Activated CD4-positive, alpha-beta T cell treated with anti-CD3 and anti-CD28 coated beads, Interleukin-2, amount 50 U/mL, for 1 hour (primary cell): Measurements from ENCODE around the gene IER3.
A peak's percentile ranks its signal among the peaks of the same experiment; 100 is the strongest.

Source experiments
- DNase-seq: peaks from one replicate; pipeline ENCODE4 v3.0.0-alpha.2; 2020

Gene IER3, protein sequence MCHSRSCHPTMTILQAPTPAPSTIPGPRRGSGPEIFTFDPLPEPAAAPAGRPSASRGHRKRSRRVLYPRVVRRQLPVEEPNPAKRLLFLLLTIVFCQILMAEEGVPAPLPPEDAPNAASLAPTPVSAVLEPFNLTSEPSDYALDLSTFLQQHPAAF

DNA sequence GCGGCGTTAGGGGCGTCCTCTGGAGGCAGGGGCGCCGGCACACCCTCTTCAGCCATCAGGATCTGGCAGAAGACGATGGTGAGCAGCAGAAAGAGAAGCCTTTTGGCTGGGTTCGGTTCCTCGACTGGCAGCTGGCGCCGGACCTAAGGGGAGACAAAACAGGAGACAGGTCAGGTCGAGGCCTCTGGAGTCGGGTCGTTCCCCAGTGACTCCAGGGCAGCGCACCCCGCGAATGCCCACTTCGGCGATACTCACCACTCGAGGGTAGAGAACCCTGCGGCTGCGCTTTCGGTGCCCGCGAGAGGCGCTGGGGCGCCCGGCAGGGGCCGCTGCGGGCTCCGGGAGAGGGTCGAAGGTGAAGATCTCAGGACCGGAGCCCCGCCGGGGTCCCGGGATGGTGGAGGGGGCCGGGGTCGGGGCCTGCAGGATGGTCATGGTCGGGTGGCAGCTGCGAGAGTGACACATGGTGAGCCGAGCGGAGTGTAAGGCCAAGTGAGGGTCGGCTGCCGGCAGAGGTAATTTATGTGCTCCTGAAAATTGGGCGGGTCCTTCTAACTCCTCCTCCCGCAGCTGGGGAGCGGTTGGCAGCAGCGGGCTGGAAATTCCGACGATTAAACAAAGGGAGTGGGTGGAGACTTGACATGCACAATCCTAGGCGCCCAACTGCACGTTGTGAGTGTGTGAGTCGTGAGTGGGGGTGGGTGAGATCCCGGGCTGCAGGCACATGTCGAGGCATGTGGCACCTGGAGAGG is at the start of gene IER3:
Gene IER3, minus strand, starts transcription at position 494 of the 752 bp plus-strand sequence. Its CDS starts 29 bp downstream, at position 465.
- peak; percentile 65 for DNase-seq

DNA sequence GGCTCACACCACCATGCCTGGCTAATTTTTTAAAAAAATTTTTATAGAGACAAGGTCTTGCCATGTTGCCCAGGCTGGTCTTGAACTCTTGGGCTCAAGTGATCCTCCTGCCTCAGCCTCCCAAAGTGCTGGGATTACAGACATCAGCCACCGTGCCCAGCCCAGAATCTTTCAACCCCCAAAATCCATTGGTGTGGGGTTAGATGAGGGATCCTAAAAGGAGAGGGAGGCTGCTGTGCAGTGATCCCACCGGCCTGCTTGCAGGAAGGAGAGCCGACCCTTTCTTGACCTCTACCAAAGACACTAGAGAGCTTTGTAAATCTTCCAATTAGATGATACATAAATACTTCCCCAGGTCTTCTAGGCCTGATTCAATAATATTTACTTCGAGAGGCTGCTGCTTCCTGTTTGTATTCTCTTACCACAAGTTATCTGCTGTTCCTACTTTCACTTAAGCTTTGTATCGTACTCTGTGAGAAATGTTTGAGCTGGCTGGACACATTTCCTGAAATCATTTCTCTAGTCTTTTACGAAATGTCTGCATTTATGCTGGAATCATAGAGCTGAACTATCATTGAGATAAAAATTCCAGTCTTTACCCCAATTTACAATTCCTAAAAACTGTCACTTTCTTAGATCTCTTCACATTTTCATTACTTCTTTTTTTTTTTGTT is 49.3 kb upstream of the IER3 start:
- DNase-seq = no peak

DNA sequence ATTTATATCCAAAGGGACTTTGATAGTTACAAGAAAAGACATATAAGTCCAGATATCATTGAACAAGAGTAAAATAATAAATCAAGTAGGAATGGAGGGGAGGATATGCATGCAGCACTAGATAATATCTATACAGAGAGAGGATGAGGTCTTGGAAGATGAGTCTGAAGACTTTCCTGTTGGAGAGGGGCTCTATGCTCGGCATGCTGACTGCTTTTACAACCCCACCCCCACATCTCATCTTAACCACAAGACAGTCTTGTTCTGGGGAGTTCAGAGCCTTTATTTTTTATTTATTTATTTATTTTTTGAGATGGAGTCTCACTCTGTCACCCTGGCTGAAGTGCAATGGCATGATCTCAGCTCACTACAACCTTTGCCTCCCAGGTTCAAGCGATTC is 48.4 kb upstream of the IER3 start:
- no peak for DNase-seq

DNA sequence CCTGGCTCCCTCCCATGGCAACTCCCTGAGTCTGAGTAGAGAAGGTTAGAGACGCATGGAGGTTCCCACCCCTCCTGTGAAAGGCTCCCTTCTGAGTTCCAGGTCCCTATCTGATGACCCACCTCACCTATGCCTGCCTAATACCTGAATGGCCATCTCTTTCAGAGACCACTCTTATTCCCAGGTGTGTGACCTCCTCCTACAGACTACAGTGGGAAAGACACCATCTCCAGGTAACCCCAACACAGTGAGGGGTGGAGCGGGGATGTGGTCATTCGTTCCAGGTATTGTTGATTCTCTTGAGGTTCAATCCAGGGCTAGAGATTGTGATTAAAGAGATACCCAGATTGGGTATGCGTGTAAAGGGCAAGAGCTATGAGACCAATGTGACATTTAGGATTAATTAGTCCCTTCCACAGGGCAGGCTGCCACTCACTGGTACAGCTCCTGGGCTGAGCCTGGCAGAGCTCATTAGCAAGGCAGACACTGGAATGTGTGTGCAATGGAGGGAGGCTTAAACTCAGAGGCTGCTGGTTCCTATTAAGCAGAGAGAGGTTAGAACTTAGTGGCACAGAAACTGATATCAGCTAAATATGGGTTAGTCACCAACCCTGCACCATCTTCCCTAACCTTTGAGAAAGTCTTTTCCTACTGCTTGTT is 46.5 kb upstream of the IER3 start:
- DNase-seq = no peak

DNA sequence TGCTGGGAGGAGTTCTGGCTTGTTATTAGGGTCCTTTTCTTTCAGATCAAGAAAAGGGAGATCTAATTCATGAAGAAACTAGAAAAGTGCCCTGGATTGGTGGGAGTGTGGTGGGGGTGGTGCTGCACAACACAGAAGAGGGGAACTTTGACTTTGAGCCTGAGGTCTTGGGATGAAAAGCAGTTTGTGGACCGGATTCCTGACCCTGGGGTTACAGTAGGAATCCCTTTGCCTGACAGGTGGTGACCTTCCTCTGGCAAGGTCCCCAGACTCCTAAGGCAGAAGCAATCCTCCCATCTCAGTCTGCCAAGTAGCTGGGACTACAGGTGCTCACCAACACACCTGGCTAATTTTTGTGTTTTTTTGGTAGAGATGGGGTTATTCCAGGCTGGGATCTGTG is 45.3 kb upstream of the IER3 start:
- no peak for DNase-seq

DNA sequence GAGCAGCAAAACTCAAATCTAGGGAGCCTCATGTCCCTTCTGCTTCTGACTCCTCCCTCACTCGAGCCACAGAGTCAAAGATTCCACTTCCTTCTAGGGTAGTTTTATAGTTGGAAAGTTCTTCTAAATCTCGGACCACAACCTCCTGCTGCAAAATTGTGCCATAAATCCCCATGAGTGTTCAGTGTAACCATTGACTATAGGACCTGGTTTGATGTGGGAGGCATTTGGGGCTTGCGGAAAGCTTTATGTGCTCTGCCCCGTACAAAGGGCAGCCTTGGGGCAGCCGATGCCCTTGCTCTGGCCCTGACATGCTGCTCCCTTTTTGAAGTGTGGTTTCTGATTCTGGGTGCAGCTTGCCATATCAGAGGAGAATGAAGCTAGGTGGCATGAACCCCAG is 43.6 kb upstream of the IER3 start:
- no peak for DNase-seq

DNA sequence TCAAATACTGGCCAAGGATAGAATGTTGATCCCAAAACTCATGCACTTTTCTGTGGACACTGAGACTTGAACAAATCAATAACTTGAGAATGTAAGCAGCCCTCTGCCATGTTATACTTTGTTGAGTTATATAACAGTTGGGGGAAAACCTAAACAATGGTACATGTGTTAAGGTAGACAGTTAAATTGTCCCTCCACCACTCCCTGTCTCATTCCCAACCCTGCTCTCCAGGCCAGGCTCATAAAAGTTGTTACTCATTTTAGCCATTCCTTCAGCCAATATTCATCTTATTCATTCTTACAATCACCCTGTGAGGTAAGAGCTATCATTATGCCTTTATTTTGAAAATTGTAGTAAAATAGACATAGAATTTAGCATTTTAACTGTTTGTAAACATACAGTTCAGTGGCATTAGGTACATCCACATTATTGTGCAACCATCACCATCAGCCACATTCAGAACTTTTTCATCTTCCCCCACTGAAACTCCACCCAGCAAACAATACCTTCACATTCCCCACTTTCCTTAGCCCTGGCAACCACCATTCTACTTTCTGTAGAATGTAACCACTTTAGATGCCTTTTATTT is 38.2 kb upstream of the IER3 start:
- DNase-seq = no peak

DNA sequence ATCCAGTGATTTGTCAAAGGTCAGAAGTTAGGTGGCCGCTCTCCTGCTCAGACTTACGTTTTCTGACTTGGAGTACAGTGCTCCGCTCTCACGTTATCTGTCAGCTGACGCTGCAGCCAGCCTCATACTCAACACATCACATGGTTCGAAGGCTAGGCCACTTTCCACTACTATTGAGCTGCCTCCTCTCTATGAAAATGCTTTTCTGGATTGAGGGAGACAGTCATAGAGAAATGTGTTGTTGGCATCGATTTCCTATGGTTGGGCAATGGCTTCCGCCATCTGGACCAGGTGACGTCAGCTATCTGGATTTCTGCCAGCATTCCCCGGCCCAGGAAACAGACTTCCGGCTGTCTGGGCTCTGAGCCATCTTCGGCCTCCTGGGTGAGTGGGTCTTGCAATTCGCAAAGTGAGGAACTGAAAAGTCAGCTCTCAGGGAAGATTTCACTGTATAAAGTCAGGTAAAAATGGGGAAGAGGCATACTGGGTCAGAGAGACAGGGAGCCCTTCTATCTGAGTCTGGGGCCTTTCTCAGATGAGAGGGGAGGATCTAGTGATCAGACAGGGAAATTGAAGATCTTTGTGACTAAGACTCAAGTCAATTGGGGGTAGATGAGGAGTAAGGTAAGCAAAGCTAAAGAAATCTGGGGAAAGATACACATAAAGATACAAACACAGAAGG is 37.5 kb upstream of the IER3 start:
- DNase-seq = peak; percentile 28

DNA sequence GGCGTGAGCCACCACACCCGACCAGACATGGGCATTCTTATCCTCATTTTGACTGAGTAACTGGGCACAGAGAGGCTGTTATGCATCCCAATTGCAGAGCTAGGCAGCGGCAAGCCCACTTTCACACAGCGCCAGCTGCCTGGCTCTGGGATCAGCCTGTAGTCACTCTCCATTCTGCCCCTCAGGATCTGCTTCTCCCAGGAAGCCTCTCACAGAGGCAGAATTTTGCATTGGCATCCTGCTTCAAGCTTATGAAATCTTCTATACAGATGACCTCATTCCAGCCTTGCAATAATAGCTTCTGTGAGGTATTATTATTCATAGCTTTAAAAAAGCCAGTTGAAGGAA is 37.0 kb upstream of the IER3 start:
- DNase-seq = no peak

DNA sequence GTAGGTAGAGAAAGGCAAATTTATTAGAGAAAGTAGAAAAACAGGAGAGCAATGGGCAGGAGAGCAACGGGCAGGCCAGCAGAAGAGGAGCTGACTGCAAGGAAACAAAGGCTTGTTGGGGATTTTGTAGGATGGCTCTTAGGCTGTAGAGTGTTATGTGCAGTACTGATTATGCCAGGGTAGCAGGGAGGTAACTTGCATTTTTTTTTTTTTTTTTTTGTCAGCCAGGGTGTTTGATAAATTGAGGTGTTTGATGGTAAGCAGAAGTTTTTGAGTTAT is 36.2 kb upstream of the IER3 start:
- DNase-seq = no peak

DNA sequence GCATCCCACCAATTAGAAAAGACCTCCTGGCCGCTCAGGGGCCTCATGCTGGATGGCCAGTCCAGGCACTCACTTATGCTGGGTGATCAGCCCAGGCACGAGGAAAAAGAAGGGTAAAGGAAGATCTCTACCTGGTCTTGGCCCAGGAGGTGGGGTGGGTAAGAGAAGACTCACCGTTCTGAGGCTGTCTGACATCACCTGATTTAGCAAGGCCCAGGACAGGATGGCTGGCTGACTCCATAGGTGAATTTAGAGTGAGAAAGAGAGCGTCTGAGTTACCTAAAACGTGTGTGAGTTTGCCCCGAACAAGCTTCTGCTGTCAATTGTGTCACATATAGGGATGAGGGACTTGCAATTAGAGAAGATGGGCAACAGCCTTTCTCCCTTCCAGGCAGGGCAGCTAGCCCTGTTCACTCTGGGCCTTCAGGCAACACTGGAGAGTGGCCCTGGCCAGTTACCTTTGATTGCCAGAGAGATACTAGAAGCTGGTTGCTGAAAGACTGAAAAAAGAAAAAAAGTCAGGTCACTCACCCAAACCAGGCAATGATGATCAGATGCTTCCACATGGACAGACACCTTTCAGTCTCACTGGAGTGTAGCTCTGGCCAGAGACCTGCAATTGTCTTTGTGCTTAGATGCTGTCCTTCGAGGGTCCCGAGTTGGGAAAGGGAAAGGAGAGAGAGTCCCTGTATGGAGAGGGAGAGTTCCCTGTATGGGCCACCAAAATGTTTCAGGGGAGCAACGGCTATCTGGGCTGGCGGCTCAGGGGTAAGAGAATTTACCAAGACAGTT is 35.7 kb upstream of the IER3 start:
- DNase-seq = no peak

DNA sequence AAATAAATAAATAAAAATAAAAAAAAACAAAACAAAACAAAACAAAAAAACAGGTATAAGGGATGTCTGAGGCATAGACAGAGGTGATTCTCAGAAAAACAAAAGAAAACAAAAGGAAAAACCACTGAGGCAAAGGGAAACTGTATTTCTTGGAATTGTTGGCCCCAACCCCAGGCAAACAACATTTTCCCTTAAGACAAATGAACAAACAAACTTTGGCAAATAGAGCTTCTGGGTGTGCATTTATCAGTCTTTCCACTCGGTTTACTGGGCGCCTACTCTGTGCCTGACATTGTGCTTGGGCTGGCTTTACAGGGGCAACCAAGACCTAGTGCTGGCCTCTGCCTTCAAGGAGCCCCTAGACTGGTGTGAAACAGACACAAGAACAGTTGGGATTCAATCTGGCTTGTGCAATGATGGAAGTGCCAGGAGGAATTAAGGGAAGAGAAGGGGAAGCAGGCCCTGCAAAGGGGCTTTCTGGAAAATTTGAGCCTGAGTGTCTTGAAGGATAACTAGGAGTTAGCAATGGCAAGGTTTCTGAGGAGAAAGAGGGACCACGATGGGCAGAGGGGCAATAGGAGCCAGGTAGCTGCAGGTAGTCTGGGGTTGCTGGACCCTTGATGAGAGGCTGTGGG is 33.8 kb upstream of the IER3 start:
- no peak for DNase-seq

DNA sequence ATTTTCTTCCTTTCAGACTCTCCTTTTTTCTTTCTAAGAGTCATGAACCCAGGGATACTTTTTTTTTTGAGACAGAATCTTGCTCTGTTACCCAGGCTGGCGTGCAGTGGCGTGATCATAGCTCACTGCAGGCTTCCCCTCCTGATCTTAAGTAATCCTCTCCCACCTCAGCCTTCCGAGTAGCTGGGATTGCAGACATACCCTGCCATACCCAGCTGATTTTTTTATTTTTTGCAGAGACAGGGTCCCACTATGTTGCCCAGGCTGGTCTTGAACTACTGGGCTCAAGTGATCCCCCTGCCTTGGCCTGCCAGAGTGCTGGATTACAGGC is 32.8 kb upstream of the IER3 start:
- DNase-seq = no peak

DNA sequence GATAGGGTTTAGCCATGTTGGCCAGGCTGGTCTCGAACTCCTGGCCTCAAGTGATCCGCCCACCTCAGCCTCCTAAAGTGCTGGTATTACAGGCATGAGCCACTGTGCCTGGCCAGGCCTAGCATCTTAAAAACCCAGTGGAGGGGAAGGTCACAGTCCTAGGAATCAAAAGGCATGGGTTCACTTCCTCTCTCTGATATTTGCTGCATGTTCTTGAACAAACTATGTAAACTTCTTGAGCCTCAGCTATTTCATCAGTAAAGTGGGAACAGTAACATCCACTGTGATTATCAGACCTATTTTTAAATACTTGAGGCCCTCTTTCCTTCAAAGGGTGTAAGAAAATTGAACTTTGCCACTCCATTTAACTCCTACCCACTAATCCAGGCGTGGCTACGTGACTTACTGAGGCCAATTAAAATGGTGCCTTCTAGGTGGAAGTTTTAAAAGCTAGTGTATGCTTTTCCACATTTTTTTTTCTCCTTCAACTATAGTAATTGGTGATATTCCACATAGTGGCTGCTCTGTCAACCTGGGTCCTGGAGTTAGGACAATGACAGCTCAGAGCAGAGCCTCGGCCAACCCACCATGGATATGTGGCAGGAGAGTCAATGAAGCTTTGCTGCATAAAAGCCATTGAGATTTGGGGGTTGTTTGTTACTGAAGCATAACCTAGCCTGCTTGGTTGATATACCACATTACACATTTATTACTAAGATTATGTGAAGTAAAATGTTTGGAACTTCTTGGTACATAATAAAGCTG is 32.2 kb upstream of the IER3 start:
- DNase-seq = no peak

DNA sequence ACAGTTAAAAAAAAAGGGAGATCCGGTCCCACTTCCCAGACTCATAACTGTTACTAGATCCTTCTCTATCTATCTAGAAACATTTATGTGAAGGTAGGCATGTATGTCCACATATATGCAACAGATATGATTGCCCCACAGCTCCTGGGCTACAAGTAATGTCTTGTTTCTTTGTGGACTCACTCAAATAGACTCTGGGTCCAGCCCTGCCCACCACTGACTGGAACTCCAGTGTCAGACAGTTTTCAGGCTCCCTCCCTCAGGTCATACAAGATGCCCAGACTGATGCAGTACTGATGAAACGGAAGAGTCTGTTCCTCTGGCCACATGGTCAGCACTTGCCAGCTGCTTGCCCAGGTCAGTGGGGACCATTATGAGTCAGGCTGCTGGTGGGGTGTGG is 30.8 kb upstream of the IER3 start:
- no peak for DNase-seq

DNA sequence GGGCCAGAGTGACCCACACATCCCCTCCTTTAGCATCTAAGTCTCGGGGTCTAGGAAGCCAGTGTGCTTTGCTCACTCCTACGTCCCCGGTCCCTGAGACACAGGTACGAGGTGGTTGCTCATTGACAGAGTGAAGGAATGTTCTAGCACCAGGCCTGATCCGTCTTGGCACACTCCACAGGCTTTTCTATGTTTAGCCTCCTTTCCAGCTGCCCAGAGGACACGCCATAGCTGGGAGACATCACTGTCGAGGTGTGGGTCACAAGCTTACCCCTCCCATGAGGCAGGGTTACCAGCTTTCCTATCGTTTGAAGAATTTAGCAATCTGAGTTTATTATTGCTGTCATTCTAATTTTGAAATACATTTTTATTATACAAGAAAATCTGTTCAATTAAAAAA is 30.4 kb upstream of the IER3 start:
- DNase-seq = no peak

DNA sequence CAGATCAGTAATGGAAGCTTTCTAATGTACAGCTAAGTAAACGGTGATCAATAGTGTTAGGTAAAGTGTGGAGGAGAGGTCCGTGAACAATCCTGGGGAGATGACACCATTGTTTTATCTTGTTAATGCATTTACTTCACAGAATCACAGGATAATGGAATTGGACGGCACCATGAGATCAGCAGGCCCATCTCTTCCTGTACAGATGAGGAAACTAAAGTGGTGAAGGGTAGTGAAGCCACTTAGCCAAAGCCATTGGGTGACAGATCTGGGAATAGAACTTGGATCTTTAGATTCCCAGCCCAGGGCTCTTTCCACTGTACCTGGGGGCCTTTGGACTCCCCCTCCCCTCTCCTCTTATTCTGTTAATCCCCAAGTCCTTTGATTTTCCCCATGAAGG is 26.2 kb upstream of the IER3 start:
- no peak for DNase-seq

DNA sequence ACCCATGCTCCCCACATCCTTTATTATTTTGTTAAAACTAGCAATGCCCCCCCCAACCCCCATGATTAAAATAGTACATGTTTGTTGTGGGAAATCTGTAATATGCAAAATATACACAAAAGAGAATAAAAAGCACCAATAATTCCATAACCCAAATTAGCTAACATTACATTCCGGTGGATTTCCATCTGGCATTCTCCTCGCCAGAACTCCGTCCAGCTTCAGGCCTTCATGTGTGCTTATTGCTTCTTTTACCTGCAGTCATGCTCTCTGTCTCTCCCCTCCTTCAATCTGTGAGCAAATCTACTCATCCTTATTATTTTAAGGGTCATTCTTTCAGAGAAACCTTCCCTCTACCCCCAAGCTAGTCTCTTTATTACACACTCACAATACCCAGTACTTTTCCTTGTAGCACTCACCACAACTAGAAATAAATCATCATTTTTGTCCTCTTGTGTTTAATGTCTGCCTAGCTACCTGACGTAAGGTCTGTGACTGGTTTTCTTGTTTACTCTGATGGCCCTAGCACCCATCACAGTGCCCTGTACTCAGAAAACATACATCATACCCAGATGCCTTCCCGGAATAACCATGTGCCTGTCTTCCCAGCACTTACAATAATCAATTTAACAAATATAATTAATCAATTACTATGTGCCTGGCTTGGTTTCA is 25.6 kb upstream of the IER3 start:
- DNase-seq = no peak

DNA sequence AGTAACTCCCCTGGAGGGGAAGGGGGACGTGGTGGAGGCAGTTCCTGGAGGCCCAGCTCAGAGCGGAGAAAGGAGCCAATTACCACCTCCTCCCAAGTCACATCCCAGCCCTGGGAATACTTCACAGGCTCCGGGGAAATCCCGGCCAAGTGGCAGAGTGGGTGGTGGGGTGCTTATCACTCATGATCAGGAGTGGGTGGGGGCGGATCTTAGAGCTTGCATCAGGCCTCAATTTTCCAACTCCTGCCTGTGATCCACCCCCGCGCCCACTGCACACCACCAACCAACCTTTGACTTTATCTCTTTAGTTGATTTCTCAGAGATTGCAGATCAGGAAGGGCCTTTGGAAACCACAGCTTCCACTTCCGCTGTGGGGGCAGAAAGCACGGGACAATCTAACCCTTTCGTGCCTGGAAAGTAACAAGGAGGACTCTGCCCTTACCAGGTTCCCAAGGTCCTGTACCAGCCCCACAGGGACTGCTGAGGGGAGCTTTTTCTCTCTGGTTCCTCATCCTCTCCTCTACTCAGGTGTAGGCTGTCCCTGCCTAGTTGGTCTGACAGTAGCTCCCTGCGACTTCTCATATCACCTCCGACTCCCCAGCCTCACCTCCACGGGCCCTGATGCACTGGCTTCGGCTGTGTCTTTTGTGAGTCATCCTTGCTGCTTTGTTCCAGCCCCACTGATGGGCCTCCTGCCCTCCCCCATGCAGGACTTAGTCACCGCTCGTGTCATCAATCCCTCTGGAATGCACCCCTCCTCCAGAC is 24.9 kb upstream of the IER3 start:
- DNase-seq = peak; percentile 57

DNA sequence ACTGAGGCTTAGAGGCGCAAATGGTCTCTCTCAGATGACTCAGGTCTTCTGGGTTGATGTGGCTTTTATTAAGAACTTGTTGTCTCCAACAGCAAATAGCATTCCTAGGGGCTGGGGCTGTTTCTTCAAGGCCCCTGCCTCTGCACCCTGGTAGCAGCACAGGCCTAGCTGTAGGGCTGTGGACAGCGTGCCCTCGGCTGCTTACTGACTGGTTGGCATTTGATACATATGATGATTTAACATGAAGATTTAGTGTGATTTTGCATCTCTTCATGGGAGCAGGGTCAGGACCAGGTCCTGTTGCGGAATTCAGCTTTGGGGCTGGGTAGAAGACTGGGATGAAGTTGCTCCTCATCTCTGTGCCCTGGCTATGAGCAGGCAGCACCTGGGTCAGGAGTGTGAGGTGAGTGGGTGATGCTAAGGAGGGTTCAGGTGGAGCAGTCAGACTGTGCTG is 24.3 kb upstream of the IER3 start:
- no peak for DNase-seq
